NCI-H446 (cell line): ENCODE data around the gene SLC27A2.
"Not testable (repeated sequence)": the region's sequence is repeated elsewhere in the genome, so short reads cannot be mapped to it uniquely, and the experiment has no call there.

Experiments used
- DNase-seq, 2 experiments: peaks; one replicate each; lab custom pipeline; 2025; lab: John Stamatoyannopoulos, UW

Gene SLC27A2

GRCh38 chr15:50163719-50164410, 18.1 kb upstream of the SLC27A2 start:
- DNase-seq = no peak

DNA sequence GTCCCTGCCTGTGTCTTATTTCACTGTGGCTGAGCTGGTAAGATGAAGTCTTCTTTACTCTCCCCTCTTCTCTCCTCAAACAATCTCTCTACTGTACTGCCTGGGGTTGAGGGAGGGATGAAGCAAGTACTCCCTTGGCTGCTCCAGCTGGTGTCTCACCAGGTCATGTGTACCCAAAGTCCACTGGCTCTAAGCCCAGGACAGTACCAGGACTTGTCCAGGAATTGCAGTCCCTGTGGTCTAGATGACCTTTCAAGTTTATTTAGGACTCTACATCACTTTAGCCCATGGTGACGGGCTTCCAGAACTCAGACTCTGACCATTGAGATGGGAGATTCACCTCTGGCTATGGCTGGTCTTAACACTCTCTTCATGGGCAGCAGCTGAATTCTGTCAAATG, 17.5 kb upstream of the SLC27A2 start:
- no peak for DNase-seq

GRCh38 chr15:50166216-50166615, 15.8 kb upstream of the SLC27A2 start:
- DNase-seq = no peak

GRCh38 chr15:50167110-50167509, 14.9 kb upstream of the SLC27A2 start:
- DNase-seq = no peak

GRCh38 chr15:50168379-50168778, 13.6 kb upstream of the SLC27A2 start:
- no peak for DNase-seq

- DNase-seq = no peak
These were observed 13.1 kb upstream of the SLC27A2 start for GRCh38 chr15:50168783-50169411.

DNA sequence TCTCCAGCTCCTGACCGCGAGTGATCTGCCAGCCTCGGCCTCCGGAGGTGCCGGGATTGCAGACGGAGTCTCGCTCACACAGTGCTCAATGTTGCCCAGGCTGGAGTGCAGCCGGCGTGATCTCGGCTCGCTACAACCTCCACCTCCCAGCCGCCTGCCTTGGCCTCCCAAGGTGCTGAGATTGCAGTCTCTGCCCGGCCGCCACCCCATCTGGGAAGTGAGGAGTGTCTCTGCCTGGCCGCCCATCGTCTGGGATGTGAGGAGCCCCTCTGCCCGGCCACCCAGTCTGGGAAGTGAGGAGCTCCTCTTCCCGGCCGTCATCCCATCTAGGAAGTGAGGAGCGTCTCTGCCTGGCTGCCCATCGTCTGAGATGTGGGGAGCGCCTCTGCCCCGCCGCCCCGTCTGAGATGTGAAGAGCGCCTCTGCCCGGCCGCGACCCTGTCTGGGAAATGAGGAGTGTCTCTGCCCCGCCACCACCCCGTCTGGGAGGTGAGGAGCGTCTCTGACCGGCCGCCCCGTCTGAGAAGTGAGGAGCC, 9.6 kb upstream of the SLC27A2 start:
- DNase-seq = not testable (repeated sequence)

GRCh38 chr15:50176869-50177268, 5.1 kb upstream of the SLC27A2 start:
- no peak for DNase-seq

- no peak for DNase-seq
These were observed 1.9 kb upstream of the SLC27A2 start for GRCh38 chr15:50180091-50180490.

- no peak for DNase-seq
These were observed 1.4 kb upstream of the SLC27A2 start for GRCh38 chr15:50180582-50180981.

GRCh38 chr15:50181201-50181968, 611 bp upstream of the SLC27A2 start:
- DNase-seq = no peak

DNA sequence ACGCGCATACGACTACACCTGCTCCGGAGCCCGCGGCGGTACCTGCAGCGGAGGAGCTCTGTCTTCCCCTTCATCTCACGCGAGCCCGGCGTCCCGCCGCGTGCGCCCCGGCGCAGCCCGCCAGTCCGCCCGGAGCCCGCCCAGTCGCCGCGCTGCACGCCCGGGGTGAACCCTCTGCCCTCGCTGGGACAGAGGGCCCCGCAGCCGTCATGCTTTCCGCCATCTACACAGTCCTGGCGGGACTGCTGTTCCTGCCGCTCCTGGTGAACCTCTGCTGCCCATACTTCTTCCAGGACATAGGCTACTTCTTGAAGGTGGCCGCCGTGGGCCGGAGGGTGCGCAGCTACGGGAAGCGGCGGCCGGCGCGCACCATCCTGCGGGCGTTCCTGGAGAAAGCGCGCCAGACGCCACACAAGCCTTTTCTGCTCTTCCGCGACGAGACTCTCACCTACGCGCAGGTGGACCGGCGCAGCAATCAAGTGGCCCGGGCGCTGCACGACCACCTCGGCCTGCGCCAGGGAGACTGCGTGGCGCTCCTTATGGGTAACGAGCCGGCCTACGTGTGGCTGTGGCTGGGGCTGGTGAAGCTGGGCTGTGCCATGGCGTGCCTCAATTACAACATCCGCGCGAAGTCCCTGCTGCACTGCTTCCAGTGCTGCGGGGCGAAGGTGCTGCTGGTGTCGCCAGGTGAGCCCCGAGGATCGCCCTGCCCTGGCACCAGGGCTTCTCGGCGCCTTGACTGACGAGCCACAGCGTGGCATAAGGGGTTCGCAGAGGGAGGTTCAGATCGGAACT, 420 bp downstream of the SLC27A2 start:
- DNase-seq = peak in 1 of 2 experiments; percentile 24

DNA sequence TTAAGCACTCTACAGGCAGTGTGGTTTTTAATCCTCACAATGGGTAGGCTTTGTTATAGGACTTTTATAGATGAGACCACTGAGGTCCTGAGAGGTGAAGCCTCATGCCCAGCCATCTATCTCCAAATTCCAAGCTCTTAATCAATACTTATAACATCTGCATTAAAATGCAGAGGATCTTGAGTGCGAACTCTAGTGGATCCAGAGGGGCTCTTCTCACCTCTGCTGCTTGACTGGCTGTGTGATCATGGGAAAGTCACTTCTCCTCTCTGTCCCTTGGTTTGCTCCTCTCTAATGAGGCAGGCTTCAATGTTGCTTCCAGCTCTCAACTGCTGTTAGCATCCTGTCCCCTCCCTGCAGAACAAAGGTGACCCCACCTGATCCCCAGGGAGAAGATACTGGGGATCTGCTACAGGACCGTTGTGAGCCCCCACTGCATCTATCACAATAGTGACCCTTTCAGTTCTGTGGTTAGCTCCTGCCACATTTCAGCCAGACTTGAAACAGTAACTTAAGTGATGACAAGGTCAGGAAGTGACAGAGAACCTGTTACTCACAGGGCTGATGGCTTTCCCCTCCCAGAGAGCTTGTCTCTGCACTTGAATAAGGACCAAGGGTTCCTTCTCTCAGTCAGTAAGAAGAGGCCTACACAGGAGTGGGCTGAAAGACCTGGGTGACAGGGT, 1.3 kb downstream of the SLC27A2 start:
- DNase-seq = no peak

DNA sequence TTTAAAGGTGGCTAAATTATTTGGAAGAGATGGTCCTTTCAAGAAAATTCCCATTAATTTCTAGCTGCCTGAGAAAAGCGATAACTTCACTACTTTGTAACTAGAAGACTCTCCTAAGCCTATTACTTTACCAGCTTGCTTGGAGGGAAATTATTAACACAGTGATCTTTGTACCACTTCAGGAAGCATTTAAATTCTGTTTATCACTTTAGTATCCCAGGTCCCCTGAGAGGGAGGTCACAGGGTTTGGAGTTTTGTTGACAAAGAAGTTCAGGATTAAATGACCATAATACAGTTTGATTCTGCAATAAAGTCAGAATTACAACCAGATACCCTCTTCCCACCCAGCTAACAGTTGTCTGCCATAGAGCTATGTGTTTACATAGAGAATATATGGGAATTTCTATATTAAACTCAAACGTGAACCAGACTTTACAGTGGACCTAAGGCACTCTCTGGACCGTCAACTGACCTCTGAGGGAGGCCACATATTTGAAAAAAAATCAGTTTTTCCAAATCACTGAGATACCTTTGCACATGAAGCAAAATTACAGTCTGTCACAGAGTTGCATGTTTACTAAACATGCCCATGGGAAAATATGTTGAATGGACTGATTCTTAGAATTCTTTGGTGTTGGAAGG, 3.0 kb downstream of the SLC27A2 start:
- DNase-seq = no peak

- DNase-seq = no peak
These were observed 4.1 kb downstream of the SLC27A2 start for GRCh38 chr15:50186090-50186489.

GRCh38 chr15:50186752-50187151, 4.8 kb downstream of the SLC27A2 start:
- DNase-seq = no peak

- no peak for DNase-seq
These were observed 5.5 kb downstream of the SLC27A2 start for GRCh38 chr15:50187525-50187924.

DNA sequence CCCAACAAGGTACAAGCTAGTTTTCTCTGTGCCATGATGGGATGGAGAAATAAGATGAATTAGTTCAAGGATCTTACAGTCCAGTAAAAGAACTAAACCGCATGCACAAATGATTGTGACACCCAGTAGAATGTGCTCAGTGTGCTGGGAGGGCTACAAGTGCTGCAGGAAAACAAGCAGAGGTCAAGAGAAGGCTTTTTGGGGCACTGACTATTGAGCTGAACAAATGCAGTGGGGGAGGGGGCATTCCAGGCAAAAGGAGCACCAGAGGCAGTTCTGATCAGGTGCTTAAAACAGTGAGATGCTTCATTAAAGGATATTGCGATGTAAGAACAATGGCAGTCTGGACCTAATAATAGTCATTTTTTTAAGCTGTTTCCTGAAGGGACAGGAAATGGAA, 6.0 kb downstream of the SLC27A2 start:
- no peak for DNase-seq

DNA sequence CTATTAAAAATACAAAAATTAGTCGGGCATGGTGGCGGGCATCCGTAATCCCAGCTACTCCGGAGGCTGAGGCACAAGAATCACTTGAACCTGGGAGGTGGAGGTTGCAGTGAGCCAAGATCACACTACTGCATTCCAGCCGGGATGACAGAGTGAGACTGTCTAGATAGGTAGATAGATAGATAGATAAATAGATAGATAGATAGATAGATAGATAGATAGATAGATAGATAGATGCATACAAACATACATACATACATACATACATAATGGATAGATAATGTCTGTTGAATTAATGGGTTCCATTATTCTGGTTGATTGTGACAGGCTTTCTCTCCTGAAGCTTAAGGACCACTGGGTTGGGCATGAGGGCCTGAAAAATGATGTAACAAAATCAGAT, 6.8 kb downstream of the SLC27A2 start:
- DNase-seq = not testable (repeated sequence)

DNA sequence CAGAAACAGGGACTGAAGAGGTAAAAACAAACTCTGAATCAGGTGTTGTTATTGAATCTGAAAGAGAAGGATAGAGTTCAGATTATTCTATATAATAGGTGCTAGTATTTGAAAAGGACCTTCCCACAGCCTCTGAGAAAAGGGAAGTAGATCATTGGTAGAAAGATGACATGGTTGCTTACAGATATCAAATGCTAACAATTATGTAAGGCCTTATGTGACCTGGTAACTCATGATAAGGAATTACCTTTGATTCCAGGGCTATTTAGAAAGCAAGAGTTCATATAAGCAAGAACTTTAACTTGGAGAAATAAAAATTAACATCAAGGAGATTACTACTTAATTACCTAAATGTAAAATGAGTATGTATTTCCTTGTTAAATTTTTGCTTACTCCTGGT, 7.6 kb downstream of the SLC27A2 start:
- no peak for DNase-seq

DNA sequence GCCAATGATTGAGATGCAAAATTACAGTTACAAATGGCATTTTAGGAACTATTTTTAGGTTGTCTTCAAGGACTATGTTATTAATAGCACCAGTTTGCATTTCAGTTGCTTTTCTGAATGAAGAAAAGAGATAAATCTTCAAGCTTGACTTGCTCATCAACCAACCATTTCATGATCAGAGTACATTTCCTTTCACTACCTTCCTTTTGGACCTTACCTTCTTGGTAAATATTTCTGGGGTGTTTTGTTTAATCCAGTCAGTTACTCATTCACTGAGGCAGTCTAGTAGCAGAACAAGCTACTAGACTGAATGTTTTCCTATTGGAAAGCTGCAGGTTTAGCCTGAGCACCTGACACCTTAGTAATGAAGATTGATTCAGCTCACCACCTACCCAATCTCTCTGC, 8.2 kb downstream of the SLC27A2 start:
- no peak for DNase-seq
